CD14-positive monocyte (primary cell): ENCODE data around the gene PEX16. TPM values are rescaled to one million over a fixed set of nuclear protein-coding genes. Genes with fewer than 3 reads are reported as not detected.

Source experiments
- DNase-seq, 3 donors: peaks; one replicate each; pipeline ENCODE4 v3.0.0-alpha.2; 2011 to 2022
- H2AFZ ChIP-seq: 2 replicates; pipeline ENCODE4 v1.6.0; 2012; ENCODE audit warnings: mild to moderate bottlenecking, low read depth, low read length, inconsistent platforms; ENCODE audit not compliant: insufficient read depth, poor library complexity, severe bottlenecking
- H3K27ac ChIP-seq, 2 donors: 1 replicate in 1 of 2; 2 replicates in 1 of 2; pipeline ENCODE4 v1.5.1; 2012 to 2013; ENCODE audit warnings: low read length in 2 of 2, control low read depth in 1 of 2, inconsistent platforms in 1 of 2, low read depth in 1 of 2, mild to moderate bottlenecking in 1 of 2
- H3K27me3 ChIP-seq, 2 donors: one replicate each; pipeline versions ENCODE4 v1.6.0 to v1.6.1; 2011 to 2013; ENCODE audit warnings: low read length in 2 of 2; ENCODE audit not compliant: control insufficient read depth in 2 of 2, insufficient read depth in 2 of 2
- H3K36me3 ChIP-seq, 2 donors: replicated peaks in 1 of 2; 1 replicate in 1 of 2; 2 replicates in 1 of 2; pipeline versions ENCODE4 v1.5.1 to v1.6.1; 2012 to 2013; ENCODE audit warnings: low read length in 2 of 2, control low read depth in 1 of 2, inconsistent platforms in 1 of 2, mild to moderate bottlenecking in 1 of 2; ENCODE audit not compliant: insufficient read depth in 2 of 2, control insufficient read depth in 1 of 2
- H3K4me1 ChIP-seq, 2 donors: 1 replicate in 1 of 2; 2 replicates in 1 of 2; pipeline versions ENCODE4 v1.5.1 to v1.6.1; 2012 to 2013; ENCODE audit warnings: low read length in 2 of 2, control low read depth in 1 of 2, inconsistent platforms in 1 of 2, mild to moderate bottlenecking in 1 of 2, moderate library complexity in 1 of 2; ENCODE audit not compliant: insufficient read depth in 2 of 2, control insufficient read depth in 1 of 2
- H3K4me2 ChIP-seq: replicated peaks from 2 replicates; pipeline ENCODE3; 2012; ENCODE audit warnings: low read length, moderate library complexity, mild to moderate bottlenecking; ENCODE audit not compliant: poor library complexity, severe bottlenecking; ENCODE audit errors: extremely low read depth
- H3K4me3 ChIP-seq, 3 experiments: fragments of 200-600 bp in 1 of 3; sonication (generic) in 1 of 3; replicated peaks in 1 of 3; 1 replicate in 2 of 3; 2 replicates in 1 of 3; pipeline ENCODE4 v1.5.1; 2011 to 2013; ENCODE audit warnings: low read length in 3 of 3, mild to moderate bottlenecking in 3 of 3, control low read depth in 2 of 3, low read depth in 2 of 3, inconsistent platforms in 1 of 3, moderate library complexity in 1 of 3
- H3K79me2 ChIP-seq: 2 replicates; pipeline ENCODE4 v1.6.0; 2012; ENCODE audit warnings: mild to moderate bottlenecking, control low read depth, inconsistent platforms, low read length, moderate library complexity; ENCODE audit not compliant: insufficient read depth
- H3K9ac ChIP-seq: 2 replicates; pipeline ENCODE4 v1.6.0; 2017; ENCODE audit warnings: low read length, mild to moderate bottlenecking; ENCODE audit not compliant: insufficient read depth, poor library complexity, severe bottlenecking
- H3K9me3 ChIP-seq, 2 donors: replicated peaks in 1 of 2; 1 replicate in 1 of 2; 2 replicates in 1 of 2; pipeline versions ENCODE4 v1.5.1 to v1.6.1; 2012 to 2013; ENCODE audit warnings: low read length in 2 of 2, control low read depth in 1 of 2; ENCODE audit not compliant: control insufficient read depth in 1 of 2, insufficient read depth in 1 of 2
- H4K20me1 ChIP-seq: 2 replicates; pipeline ENCODE4 v1.6.0; 2012; ENCODE audit warnings: mild to moderate bottlenecking, low read length, control low read depth, moderate library complexity; ENCODE audit not compliant: insufficient read depth
- H3K27ac Mint-ChIP-seq, 7 donors: one replicate each; pipeline ENCODE4 v1.8.0; 2020; ENCODE audit warnings: mild to moderate bottlenecking in 7 of 7, mixed read lengths in 7 of 7, moderate library complexity in 6 of 7, inconsistent platforms in 2 of 7
- H3K27me3 Mint-ChIP-seq, 3 donors: one replicate each; pipeline ENCODE4 v1.8.0; 2021 to 2022; ENCODE audit warnings: low read depth in 3 of 3, mild to moderate bottlenecking in 3 of 3, mixed read lengths in 3 of 3, moderate library complexity in 3 of 3, inconsistent platforms in 1 of 3
- H3K36me3 Mint-ChIP-seq, 2 donors: one replicate each; pipeline ENCODE4 v1.8.0; 2020; ENCODE audit warnings: mixed read lengths in 2 of 2, inconsistent platforms in 1 of 2, mild to moderate bottlenecking in 1 of 2
- H3K4me1 Mint-ChIP-seq: one replicate; pipeline ENCODE4 v1.8.0; 2020; ENCODE audit warnings: mild to moderate bottlenecking, mixed read lengths
- H3K4me3 Mint-ChIP-seq, 2 donors: one replicate each; pipeline ENCODE4 v1.8.0; 2020; ENCODE audit warnings: mild to moderate bottlenecking in 2 of 2, mixed read lengths in 2 of 2, moderate library complexity in 1 of 2
- H3K9me3 Mint-ChIP-seq, 7 donors: one replicate each; pipeline ENCODE4 v1.8.0; 2020 to 2022; ENCODE audit warnings: mixed read lengths in 7 of 7, mild to moderate bottlenecking in 6 of 7, moderate library complexity in 6 of 7, inconsistent platforms in 2 of 7
- CTCF ChIP-seq: fragments of 200-600 bp; IDR thresholded peaks from one replicate; pipeline ENCODE4 v1.8.0; 2022; ENCODE audit warnings: antibody characterized with exemption, mild to moderate bottlenecking
- WGBS: methylation state at CpG from one replicate; pipeline ENCODE4 v1.1.5; 2013; ENCODE audit warnings: missing lambda C conversion rate; ENCODE audit not compliant: insufficient coverage; 5-methylcytosine and 5-hydroxymethylcytosine counted together
- intact Hi-C, 2 donors: fragments of 100-400 bp; cut with micrococcal nuclease; formaldehyde crosslinking; loops; one replicate each; pipeline versions ENCODE4 v1.15.0 to v1.15.1; 2023
- polyA plus RNA-seq, 3 donors: library from polyadenylated mRNA; depleted of rRNA in 1 of 3; unstranded in 2 of 3; stranded (reverse) in 1 of 3; fragments of 300-500 nt in 2 of 3; fragments of >200 nt in 1 of 3; fragmentation: Illumina TruSeq in 2 of 3; gene quantifications; 1 replicate in 2 of 3; 2 replicates in 1 of 3; pipeline ENCODE4 v1.2.3, GENCODE V29; 2012 to 2021

The PEX16 gene
- polyA plus RNA-seq, 3 donors = 33.8 to 46.1 (median 35.1) TPM

GRCh38 chr11:45899448-45900174, 18.1 kb downstream of the PEX16 start:
- Histone ChIP-seq H3K36me3 (no peaks in the 10 kb centered on the region), H3K27me3 (peaks cover 24 to 58% of the 10 kb centered on the region in 2 donors), H3K4me2 (peak overlapping the region; percentile 68), H4K20me1 (no peaks in the 10 kb centered on the region), H3K79me2 (no peaks in the 10 kb centered on the region), H3K9me3 (peaks cover 4 to 23% of the 10 kb centered on the region in 2 donors), H3K4me1 (peaks cover 11 to 15% of the 10 kb centered on the region in 2 donors), H3K9ac (peak overlapping the region; percentile 46), H2AFZ (no peak overlapping the region), H3K4me3 (peak overlapping the region in 2 of 3 experiments; percentile 6 to 61), H3K27ac (no peak overlapping the region)
- DNase-seq = peak; percentile 64 to 85 (median 73)
- no peak for TF ChIP-seq CTCF
- H3K27ac Mint-ChIP-seq = peak overlapping the region in 5 of 7 donors; percentile 67 to 93 (median 77)
- intact Hi-C loops = no loop called here
- peaks cover 0 to 11% (median 5%) of the 10 kb centered on the region in 7 donors for H3K9me3 Mint-ChIP-seq
- peak overlapping the region; percentile 62 to 79 for H3K4me3 Mint-ChIP-seq
- peaks cover 55 to 83% (median 63%) of the 10 kb centered on the region in 3 donors for H3K27me3 Mint-ChIP-seq
- H3K36me3 Mint-ChIP-seq = peaks cover 3 to 4% of the 10 kb centered on the region in 2 donors
- under 1% methylated on average over 45 of the region's 62 CpGs for WGBS
- peaks cover 7% of the 10 kb centered on the region for H3K4me1 Mint-ChIP-seq

- H3K27ac ChIP-seq = no peak overlapping the region
- H3K4me3 ChIP-seq = no peak overlapping the region
- H3K9me3 ChIP-seq = peaks cover 4 to 23% of the 10 kb centered on the region in 2 donors
- no peaks in the 10 kb centered on the region for H4K20me1 ChIP-seq
- intact Hi-C loops = no loop called here
- H3K4me2 ChIP-seq = peak overlapping the region; percentile 68
- Mint-ChIP-seq H3K27me3 (peaks cover 55 to 85% (median 63%) of the 10 kb centered on the region in 3 donors), H3K4me1 (peaks cover 7% of the 10 kb centered on the region), H3K9me3 (peaks cover 0 to 11% (median 5%) of the 10 kb centered on the region in 7 donors), H3K27ac (peak overlapping the region in 5 of 7 donors; percentile 67 to 79 (median 75)), H3K36me3 (peaks cover 3 to 4% of the 10 kb centered on the region in 2 donors), H3K4me3 (peak overlapping the region; percentile 62 to 79)
- DNase-seq = no peak
- peaks cover 24 to 58% of the 10 kb centered on the region in 2 donors for H3K27me3 ChIP-seq
- peaks cover 11 to 15% of the 10 kb centered on the region in 2 donors for H3K4me1 ChIP-seq
- whole genome bisulfite sequencing = 22% methylated on average over 3 of the region's 3 CpGs
- H3K36me3 ChIP-seq = no peaks in the 10 kb centered on the region
- H3K79me2 ChIP-seq = no peaks in the 10 kb centered on the region
- no peak overlapping the region for H3K9ac ChIP-seq
- H2AFZ ChIP-seq = no peak overlapping the region
- no peak for TF ChIP-seq CTCF
Observed at GRCh38 chr11:45899086-45899447, 18.6 kb downstream of the PEX16 start.
